LoVo (cell line): ENCODE data around the gene IL4.

Source experiments
- DNase-seq: peaks from one replicate; pipeline ENCODE4 v3.0.0-alpha.2; 2016; ENCODE audit warnings: low spot score

The IL4 gene

DNA sequence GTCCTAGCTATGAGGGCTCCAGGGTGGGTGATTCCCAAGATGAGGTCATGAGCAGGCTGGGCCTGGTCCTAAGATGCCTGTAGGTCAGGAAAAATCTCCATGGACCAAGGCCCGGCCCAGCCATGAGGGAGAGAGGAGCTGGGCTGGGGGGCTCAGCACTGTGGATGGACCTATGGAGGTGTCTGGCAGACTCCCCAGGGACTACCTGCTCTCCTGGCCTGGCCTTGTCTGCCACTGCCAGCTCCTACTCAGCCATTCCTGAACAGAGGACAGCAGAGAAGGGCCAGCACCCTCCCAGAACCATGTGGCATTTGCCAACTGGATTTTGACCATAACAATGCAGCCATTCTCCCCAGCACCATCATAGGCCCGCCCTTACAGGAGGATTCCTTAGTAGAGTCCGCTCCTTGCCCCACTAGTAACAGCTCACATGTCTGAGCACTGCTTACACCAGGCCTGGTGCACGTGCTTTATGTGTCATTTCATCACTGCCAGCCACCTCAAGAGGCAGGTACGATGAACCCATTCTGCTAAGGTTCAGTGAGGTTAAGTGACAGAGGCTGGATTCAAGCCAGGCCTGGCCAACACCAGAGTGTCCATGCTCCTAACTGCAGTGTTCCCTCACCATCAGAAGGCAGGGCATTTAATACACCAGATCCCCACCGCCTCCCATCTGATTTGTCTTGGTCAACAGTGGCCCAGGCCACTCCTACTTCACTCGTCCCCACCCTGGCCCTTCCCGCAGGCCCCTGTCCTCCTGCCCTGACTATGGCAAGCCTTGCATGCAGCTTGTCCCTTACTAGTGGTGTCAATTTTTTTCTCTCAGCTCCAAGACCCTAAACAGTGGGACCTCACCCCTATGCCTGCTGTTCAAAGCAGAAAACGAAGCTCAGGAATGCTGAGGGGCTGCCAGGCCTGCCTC is 15.1 kb upstream of the IL4 start:
- DNase-seq: no peak

DNA sequence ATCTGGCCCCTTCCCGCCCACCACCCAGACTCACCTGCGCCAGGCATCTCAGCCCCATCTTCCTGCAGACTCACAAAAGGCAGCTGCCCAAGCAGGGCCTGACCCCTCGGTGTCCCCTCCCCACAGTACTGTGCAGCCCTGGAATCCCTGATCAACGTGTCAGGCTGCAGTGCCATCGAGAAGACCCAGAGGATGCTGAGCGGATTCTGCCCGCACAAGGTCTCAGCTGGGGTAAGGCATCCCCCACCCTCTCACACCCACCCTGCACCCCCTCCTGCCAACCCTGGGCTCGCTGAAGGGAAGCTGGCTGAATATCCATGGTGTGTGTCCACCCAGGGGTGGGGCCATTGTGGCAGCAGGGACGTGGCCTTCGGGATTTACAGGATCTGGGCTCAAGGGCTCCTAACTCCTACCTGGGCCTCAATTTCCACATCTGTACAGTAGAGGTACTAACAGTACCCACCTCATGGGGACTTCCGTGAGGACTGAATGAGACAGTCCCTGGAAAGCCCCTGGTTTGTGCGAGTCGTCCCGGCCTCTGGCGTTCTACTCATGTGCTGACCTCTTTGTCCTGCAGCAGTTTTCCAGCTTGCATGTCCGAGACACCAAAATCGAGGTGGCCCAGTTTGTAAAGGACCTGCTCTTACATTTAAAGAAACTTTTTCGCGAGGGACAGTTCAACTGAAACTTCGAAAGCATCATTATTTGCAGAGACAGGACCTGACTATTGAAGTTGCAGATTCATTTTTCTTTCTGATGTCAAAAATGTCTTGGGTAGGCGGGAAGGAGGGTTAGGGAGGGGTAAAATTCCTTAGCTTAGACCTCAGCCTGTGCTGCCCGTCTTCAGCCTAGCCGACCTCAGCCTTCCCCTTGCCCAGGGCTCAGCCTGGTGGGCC is 13.9 kb upstream of the IL4 start:
- DNase-seq: no peak

DNA sequence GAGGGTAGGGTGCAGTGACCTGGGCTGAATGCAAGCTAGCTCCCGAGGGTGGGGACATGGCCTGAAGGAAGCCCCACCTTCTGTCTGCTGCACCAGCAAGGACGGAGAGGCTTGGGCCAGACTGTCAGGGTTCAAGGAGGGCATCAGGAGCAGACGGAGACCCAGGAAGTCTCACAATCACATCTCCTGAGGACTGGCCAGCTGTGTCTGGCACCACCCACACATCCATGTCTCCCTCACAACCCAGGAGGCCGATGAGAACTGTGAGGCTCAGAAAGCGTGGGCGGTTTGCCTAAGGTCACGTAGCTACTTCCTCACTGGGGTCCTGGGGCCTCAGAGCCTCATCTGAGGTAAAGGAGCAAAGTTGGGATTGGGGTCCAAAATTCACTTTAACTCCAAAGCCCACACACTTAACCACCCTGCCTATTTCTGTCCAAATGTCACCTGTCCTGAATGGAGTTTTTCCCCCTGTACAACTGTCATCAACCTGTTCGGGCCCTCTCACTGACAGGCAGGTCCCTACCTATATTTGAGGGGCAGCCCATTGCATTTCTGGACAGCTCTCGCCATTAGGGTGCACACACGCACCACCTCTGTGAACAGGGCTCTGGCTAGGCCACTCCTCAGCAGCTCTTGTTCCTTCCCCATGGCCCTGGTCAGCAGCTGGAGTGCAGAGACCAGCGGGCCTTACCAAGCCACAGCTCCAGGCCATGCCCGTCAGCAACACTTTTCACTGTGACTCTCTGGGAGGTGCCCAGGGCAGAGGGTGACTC is 12.4 kb upstream of the IL4 start:
- no peak for DNase-seq

DNA sequence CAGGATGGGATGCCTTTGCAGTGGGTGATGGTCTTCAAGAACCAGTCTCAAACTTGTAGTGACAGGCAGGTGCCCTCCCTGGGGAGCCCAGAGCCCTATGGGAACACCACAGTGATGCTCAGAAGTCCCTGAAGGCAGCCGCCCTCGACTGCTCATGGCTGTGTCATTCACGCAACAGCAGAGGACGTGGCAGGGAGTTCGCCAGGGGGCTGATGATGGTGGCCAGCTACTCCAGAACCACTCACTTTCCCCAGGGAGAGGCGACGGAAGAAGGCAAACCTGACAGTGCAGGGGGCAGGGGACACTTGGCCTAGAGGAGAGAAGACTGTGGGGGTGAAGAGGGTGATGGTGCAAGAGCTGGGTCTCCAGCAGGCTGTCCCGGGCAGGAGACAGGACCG is 11.8 kb upstream of the IL4 start:
- no peak for DNase-seq

DNA sequence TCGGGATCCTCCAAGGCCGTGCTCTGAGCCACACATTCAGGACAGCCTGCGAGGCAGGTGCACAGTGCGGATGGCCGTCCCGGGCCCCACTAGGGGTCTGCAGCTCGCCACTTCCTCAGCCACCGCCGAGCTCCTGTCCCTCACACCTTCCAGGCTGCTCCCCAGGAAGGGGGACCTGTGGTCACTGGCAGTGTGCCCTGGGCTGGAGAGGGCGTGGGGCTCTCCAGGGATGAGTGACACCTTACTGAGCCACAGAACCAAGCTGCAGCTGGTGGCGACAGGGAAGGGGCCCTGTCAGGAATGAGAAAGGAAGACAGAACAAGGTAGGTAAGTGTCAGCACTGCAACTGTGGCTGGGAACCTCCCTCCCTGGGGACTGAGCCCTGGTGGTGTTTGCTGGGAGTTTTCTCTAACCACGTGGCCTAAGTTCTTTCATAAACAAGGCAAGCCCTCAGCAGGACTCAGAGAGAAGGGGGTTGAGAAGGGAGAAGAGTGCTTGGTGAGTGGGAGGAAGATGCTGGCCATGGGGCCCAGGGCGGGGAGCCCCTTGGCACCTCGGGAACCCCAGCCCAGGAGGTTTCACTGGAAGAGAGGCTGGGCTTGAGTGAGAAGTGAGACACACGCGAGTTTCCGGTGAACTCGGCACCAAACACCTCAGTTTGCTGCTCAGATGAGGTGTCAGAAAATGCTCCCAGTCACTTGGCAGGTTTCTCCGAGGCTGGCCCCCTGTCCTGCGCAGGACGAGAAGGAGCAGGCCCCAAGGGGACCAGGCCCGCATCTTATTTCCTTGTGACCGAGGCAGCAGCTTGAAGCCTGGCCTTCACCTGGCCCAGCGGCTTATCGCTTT is 10.6 kb upstream of the IL4 start:
- no peak for DNase-seq

DNA sequence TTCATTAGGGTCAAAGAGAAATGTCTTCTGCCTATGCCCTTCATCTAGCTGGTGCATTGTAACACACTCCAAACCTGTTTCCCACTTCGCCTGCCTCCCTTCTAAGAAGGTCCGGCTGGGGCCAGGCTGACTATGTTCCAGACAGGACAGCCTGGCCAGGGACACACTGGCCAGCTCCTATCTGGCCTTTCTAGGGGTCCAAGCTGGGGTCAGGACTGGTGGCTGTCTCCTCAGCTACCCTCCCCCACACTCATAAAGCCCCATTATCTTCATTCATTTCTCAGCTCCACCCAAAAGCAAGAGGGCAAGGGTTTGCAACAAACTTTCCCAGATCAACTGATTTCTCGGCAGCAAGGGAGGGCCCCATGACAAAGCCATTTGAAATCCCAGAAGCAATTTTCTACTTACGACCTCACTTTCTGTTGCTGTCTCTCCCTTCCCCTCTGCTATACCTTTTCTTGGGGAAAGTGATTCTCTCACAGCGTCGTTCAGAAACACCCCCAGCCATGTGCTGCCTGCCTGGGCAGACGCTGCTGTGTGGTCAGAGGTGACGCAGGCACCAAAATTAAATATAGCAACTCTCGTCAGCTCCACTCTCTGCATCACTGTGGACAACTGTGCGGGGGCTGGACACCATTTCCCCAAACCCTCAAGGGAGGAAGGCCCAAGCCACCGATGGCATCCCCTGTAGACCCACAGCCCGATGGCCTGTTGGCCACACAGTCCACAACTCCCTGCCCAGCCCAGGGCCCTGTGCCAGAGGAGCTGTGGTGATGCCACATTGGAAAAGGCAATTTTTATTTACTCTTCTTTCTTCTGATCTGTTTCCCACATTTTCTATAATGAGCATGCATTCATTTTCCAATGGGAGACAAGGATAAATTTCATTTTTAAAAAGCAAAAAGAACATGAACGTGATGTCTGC is 9.8 kb upstream of the IL4 start:
- DNase-seq: no peak

DNA sequence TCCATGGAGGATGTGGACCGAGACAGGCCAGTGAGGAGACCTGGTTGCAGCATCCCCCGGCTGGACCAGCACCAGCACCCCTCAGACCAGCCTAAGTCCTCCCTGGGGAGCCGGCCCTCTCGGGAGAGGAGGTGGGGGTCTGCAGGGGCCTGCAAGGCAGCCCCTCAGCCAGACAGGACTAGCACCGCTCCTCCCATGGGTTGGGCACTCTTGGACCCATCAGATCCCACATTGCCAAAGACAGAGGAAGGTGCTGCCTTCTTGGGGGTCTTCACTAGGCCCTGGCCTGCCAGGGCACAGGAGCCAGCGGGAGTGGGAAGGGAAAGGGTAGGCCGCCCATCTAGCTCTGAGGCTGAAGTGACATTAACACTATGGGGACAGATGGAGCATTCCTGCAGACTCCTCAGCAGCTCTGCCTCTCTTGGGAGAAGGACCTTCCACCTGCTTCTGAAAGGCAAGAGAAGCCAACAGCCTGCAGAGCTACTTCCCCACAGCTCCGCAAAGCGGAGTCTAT is 9.0 kb upstream of the IL4 start:
- DNase-seq: no peak

DNA sequence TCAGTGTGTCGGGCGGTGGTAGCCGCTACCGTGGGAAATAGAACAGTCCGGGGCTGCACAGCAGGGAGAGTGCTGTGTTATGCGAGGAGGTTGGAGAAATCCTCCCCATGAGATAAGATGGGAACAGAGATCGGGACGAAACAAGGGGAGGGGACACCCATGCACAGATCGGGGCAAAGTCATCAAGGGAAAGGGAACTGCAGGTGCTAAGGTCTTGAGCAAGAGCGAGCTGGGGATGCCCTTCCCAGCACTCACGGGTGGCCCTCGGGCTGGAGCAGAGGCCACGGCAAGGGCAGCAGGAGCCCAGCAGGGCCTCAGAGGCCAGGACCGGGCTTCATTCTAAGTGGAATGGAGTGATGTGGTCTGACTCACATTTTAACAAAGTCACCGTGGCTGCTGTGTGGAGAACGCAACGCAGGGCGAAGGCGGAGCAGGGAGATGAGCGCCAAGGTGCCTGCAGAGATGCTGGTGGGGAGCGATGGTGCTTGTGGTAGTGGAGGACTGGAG is 8.2 kb upstream of the IL4 start:
- no peak for DNase-seq

DNA sequence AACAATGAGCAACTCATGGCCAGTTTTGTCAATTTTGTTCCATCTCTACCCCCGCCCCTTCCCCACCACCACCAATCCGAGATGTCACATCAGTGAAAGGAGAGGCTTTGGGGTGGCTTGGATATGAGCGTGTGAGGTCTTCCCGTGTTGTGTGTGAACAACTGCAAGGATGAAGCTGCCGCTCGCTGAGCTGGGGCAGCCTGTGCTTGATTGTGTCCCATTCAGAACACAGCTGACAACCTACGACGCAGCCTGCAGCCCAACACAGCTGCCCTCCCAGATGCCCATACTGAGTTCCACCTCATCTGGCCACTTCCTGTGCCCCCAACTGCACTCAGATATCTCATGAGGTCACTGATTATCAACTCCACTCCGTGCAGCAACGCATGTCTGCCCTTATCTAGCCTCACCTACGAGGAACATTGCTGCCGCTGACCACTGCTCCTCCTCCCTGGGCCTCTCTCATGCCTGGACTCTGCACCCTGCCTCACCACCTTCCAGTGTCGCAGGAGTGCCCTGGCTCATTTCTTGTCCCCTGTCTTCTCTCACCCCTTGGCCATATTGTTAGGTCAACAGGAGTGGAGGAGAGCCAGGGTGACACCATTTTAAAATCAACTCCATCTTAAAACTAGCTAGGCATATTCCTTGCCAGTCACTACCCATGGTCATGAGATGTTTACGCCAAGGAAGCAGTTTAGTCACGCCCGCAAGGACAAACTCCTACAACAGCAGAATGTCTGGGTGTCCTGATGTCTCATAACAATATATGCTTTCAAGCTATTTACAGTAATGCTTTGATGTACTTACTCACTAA is 7.3 kb upstream of the IL4 start:
- DNase-seq: no peak

DNA sequence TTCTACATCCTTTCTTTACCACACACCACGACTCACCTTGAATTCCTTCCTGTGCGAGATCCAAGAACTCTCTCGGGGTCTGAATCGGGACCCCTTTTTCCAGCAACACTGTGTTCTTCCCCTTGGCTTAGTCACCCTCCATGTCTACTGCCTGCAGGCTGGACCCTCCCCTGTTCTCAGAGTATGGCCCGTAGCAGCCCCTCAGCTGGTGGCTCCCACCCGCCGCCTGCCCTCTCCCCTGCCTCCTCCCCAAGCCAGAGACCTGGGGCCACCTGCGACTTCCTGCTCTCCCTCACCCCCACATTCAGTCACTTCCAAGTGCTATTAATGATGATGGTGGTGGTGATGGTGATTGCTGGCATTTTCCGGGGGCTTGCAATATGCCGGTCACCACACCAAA is 6.5 kb upstream of the IL4 start:
- DNase-seq: no peak

DNA sequence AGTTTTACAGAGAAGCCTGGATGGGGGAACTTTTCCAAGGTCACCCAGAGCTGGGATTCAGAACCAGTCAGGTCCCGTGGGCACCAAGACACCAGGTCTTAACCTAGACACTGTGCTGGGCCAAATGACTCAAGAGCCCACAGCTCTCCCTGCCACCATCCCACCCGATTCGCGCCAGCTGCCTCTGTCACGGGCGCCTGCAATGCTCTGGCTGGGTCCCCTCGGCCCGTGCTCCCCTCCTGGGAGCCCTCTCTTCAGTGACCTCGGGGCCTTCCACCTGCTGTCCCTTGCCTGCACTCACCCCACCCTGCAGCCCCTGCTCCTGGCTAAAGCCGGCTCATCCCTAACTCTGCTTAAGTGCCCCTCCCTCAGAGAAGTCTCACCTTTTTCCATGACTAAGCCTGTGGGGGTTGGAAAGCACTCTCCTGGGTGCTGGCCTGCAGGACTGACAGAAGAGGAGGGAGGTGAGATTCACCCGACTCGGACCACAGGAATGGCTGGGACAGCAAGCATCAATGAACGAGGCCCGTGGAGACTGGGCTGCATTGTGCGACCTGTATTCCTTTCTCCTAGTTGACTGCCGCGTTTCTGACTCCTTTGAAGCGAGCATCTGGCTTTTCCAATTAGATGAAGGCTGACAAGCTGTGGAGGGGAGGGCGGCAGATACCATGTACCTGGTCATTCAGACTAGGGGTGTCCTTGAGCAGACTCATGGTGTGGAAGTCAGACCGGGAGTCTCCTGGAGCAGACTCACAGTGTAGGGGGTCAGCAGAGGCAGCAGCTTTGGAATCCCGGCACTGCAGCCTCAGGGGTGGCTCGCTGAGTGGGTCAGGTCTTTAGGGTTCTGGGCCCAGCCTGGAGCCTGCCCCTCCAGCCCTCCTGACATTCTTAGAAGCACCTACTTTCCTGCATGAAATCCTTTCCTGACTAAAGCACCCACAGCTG is 5.8 kb upstream of the IL4 start:
- no peak for DNase-seq

DNA sequence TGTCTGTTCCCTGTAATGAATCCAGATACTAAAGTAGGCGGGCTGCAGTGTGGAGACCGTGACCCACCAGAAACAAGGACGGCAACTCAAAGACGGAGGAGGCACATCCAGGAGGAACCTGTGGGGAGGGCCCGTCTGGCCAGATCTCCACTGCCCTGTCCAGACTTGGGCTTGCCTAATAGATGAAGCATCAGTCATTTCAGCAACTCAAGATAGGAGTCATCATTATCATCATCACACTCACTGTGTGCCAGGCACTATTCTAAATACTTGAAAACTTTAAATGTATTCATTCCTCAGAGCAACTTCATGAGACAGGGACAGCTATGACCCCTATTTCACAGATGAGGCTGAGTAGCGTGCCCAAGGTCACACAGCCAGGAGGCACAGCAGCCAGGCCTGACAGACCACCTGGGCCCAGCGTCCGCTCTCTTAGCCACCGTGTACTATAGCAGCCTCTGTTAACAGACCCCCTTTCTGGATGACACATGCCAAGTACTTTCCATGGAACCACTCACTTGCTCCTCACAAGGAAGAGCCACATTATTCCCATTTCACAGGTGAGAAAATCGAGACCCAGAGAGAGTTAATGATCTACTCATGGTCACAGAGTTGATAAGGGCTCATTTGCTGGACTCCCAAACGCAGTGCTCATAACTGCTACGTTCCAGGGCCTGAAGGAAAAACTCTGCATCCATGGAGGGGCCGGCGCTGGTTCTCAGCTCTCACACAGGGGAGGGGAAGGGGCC is 4.9 kb upstream of the IL4 start:
- DNase-seq: no peak

DNA sequence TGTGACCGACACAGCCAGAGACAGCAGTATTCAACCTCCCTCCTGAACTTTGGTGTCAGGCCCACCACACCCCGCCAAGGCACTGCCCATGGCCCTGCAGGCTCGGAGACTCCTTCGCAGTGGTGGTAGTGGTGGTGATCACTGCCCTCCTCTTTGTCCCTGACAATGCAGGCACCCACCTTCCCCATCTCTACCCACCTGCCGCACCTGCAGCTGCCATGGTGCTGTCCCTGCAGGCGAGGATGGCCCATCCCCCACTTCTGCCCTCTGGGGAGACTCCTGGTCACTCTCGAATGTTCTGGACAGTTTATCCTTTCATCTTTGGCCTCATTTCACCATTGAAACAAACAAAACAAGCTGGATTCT is 4.4 kb upstream of the IL4 start:
- no peak for DNase-seq

DNA sequence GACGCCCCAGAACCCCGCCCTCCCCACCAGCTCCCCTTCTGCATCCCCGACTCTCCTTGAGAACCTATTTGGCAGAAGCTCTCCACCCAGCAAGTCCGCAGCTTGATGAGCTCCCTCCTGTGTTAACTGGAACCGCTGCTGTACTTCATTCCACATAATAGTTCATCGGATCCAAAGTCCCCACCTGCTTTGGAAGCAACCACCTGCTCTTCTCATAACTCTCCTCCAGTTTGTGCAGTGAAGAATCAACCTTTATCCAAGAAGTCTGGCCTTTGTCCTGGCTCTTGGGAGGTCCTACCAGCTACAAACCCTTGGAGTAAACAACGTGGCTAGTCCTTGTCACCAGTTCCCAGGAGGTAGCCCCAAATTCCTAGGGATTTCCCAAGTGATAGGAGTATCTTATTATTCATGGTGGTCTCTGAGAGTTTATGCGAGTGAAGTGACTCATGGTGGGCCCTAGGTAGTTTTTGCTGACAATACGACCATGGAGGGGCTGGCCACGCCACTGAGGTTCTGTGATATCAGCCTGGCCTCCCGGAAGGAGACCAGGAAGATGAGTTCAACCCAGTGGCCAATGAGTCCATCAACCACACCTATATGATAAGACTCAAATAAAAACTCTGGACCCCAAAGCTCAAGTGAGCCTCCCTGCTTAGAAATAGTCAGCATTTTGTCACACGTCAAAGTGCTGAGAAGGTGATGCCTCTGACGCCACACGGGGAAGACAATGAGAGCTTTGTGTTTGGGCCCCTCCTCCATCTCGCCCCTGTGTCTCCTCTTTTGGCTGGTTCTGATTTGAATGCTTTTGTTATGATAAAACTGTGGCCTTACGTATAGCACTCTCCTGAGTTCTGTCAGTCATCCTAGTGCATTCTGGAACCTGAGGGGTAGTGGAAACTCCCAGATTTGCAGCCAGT is 3.6 kb upstream of the IL4 start:
- DNase-seq: no peak

DNA sequence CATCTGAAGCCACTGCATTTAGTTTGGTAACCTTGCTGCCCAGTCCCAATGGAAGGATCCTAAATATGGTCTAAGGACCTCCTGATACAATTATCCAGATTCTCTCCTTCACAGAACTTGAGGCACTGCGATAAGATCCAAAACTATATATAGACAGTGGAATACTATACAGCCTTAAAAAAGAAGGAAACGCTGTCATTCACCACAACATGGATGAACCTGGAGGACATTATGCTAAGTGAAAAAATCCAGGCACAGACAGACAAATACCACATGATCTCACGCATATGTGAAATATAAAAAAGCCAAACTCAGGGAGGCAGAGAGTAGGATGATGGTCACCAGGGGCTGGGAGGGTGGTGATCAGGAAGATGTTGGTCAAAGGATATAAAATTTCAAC is 2.8 kb upstream of the IL4 start:
- no peak for DNase-seq

DNA sequence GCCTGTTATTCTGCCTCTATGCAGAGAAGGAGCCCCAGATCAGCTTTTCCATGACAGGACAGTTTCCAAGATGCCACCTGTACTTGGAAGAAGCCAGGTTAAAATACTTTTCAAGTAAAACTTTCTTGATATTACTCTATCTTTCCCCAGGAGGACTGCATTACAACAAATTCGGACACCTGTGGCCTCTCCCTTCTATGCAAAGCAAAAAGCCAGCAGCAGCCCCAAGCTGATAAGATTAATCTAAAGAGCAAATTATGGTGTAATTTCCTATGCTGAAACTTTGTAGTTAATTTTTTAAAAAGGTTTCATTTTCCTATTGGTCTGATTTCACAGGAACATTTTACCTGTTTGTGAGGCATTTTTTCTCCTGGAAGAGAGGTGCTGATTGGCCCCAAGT is 301 bp upstream of the IL4 start:
- DNase-seq: no peak
